ENCODE measurements around the gene CSF2RB.
"Not testable (repeated sequence)": the region's sequence is repeated elsewhere in the genome, so short reads cannot be mapped to it uniquely, and the experiment has no call there.

CSF2RB gene

DNA sequence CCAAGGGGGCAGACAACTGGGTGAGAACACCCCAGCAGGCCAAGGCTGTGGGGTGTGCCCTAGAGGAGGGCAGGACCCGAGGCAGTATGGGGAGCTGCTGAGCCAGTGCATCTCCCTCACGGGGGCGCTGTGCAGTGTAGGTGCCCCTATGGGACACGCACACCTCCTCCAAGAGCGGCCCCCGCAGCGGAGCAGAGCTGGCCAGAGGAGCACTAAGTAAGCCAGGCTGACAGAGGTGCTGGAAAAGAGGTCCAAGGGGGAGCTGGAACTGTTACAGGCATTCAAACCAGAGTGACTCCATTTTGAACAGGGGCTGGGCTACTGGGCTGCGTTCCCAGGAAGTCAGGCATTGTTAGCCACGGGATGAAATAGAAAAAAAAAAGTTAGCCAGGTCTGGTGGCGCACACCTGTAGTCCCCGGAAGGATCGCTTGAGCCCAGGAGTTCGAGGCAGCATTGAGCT, 64.0 kb downstream of the CSF2RB start:
- peak; percentile 63 for DNase-seq

DNA sequence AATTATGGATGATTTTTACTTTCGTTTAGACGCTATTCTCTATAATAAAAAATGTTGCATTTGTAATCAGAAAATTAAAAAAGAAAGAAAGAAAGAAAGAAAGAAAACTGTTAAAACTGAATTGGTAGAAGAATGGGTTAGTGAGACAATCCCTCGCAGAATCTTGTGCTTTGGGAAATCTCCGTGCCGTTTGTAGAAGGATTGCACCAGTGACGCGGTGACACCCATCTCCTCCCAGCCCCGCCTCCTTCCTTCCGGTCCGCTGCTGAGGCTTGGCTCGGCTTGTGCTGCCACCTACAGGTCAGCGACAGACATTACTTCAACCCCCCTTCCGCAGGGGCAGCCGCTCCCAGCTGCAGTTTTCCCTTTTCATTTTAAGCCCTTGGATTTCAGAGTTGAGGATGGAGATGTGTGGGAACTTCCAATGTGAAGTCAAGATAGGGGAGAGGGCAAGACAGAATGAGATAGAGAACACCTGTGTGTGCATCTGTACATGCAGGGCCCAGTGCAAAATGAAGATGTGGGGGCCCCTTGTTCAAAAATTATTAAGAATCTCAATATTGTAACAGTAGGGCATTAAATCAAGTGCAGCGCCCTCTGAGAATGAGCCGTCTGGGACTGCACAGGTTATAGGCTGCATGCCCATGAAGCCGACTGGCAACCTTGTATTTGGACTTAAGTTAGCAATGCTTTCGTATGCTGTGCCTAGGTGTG, 64.7 kb downstream of the CSF2RB start:
- DNase-seq: peak; percentile 93

- DNase-seq: no peak
These were observed 65.8 kb downstream of the CSF2RB start for GRCh38 chr22:36979016-36979910.

DNA sequence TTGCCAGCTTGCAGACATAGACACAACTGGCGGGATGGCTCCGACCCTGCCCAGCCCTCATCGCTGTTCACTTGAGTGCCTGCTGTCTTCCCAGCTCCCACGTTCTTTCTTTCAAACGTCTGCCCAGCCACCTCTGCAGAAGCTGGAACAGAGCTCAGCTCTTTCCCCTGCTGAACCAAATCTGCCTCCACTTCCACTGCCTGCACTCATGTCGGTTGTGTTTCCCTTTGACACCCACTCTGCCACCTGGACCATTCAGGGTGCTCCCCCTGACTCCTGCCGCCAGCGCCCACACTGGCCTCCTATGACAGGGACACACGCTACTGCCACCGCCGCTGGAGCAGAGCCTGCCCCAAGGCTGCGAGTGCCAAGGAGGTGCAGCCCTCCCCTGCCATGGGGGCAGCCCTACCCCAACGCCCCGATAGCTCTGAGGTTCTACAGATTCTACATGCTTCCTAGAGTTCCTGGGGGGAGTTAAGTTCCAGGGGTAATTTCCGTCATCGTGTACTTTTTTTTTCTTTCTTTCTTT, 67.9 kb downstream of the CSF2RB start:
- DNase-seq: no peak

DNA sequence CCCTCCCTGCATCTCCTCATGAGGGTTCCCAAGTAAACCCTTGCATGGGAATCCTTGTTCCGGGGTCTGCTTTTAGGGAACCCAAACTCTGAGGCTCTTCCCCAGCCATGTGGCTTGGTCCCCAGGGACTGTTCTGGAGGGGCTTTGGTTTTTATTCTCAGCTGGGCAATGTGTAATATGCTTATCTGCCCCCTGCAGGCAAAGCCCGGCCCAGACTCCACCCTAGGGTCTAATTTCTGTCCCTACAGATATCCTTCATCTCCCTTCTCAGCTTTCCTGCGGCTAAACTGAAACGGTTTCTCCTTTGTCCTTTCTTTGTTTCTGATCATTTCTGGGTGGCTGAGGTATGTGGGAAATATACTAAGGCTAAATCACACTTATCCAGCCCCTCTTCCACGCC, 68.7 kb downstream of the CSF2RB start:
- DNase-seq: no peak

DNA sequence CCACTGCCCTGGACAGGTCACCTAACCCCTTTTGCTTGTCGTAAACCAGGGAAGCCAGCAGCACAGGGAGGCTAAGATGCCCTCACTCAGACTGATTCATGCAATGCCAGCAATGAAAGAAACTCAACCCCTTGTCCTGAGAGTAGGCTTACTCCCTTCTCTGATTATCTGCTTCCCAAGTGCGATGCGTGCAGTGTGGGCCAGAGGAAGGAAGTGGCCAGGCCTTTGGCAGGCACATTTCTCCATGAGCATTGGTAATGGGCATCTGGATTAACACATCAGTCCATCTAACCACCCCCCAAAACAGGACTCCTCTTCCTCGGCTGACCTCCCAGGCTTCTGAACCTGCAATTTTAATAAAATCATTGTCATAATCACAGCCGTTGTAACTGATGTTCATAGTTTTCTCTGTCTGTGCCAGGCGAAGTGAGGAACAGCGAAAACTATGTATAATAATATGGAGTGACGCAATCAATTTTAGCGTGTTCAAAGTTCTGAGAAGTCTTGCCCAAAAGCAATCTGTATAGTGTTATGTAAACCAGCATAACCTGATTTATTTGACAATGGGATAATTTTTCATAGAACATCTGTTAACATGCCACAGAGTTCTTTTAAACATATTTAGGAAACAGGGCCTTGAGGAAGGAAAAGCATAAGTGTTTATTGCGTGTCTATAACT, 71.9 kb downstream of the CSF2RB start:
- no peak for DNase-seq

DNA sequence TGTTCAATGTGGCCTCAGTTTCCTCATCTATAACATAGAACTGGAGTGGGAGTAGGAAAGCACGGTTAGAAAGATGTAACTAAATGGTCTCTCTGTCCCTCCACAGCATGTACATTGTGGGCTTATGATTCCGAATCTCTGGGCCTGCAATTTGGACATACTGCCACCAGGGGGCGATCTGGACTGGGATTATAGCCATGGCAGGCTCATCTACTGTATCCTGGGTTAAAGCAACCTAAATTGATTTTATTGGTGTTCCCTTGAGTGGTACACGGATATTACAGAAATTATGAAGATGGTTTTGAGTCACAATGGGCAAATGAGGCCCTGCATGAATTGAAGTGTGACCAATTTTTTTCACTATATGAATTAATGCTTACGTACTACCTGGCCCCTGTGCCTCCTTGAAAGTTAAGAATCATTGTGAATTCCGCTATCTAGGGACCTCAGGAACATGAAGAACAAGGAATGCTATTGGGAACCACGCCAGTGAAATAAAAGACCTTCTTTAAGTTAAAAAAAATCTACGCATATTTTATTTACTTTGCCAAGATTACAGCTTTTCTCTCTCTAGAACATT, 72.9 kb downstream of the CSF2RB start:
- peak; percentile 55 for DNase-seq

DNA sequence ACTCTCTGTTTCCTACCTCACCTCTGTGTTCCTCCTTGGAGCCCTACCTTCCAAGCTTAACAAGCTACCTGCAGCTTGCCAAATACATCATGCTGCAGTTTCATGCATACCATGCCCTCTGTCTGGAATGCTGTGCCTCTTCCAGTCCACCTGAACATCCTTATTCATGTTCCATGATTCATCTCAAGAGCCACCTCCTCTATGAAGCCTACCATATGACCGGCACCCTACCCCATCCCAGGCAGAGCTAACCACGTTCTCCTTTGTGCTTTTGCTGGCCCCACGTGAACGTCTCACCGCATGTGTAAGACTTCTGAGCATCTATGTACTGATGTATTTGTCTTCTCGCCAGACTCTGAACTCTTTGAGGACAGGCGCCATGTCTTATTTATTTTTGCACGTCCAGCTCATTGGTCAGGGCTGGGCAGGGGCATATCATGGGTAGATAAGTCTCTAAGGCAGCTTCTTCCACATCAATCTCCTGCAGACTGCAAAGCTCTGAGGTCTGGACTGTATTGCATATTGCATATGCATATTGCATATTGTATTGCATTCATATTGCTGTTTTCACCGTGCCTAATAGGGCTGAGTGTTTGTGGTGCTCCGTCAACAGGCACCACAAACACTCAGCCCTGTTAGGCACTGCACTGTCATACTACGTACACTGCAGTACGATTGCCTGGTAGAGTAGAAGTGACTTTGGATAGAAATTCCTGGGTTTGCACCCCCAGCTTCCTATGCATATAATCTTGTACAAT, 74.8 kb downstream of the CSF2RB start:
- DNase-seq: no peak

GRCh38 chr22:36989012-36989411, 75.6 kb downstream of the CSF2RB start:
- not testable (repeated sequence) for DNase-seq

Measured in RPMI8226 (cell line).